ENCODE measurements around the gene OPCML.

DNA sequence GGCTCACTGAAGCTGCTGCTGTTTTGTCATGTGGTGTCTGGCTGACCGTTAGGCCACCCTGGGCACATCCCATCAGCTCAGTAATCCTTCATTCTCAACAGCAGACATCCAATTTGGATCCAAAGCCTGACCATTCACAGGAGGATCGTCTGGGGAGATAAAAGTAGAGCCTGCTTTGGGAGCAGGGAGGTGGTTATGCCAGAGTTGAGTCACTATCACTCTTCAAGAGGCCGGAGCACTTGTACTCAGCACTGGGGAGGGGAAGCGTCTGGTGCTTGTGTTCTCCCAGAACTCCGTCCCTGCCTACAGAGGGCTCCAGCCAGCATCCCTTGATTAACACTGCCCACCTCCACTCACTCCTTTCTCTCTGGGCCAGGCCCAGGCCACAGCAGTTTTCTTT, 382.6 kb downstream of the OPCML start:
- TF ChIP-seq ZNF547 (CRISPR knock-in tag; IDR thresholded peaks at IDR 0.05), result no peak
- TF ChIP-seq, protein P1, sequence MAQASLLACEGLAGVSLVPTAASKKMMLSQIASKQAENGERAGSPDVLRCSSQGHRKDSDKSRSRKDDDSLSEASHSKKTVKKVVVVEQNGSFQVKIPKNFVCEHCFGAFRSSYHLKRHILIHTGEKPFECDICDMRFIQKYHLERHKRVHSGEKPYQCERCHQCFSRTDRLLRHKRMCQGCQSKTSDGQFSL (CRISPR knock-in tag; IDR thresholded peaks at IDR 0.05), result no peak
- TF ChIP-seq HMG20B (CRISPR knock-in tag; conservative IDR thresholded peaks at IDR 0.05), result no peak

Data from HepG2 (cell line).